ENCODE measurements around the gene TRIM7.

- no peak for TF ChIP-seq POLR2A (IDR thresholded peaks at IDR 0.05; ENCODE audit: low read depth, low read length)
- TF ChIP-seq POLR2AphosphoS5 (IDR thresholded peaks at IDR 0.05; ENCODE audit: low read depth, low read length) = no peak
These were observed 9.7 kb downstream of the TRIM7 start for GRCh38 chr5:181195249-181195761.
